Gastroesophageal sphincter (tissue), 4 donors: Measurements from ENCODE around the gene PHF19. TPM values are rescaled to one million over a fixed set of nuclear protein-coding genes. Genes with fewer than 3 reads are reported as not detected.

Experiments
- ATAC-seq: fragments of 150-250 bp; one replicate; pipeline ENCODE4 v1.9.1; 2016; ENCODE audit warnings: mild to moderate bottlenecking, moderate library complexity
- H3K27ac ChIP-seq, 4 donors: fragments of 200-600 bp; sonication (generic) in 3 of 4; 1 replicate in 3 of 4; 2 replicates in 1 of 4; pipeline ENCODE4 v1.5.1; 2016 to 2019
- H3K27me3 ChIP-seq: fragments of 200-600 bp; sonication (generic); one replicate; pipeline ENCODE4 v1.5.1; 2019
- H3K36me3 ChIP-seq, 2 donors: fragments of 200-600 bp; sonication (generic); one replicate each; pipeline ENCODE4 v1.5.1; 2019; ENCODE audit warnings: control low read depth in 1 of 2
- H3K4me1 ChIP-seq, 3 donors: fragments of 200-600 bp; sonication (generic); 1 replicate in 2 of 3; 2 replicates in 1 of 3; pipeline ENCODE4 v1.5.1; 2016 to 2019; ENCODE audit warnings: control low read depth in 2 of 3
- H3K4me3 ChIP-seq, 2 donors: fragments of 200-600 bp; sonication (generic); one replicate each; pipeline ENCODE4 v1.5.1; 2019; ENCODE audit warnings: mild to moderate bottlenecking in 1 of 2, moderate library complexity in 1 of 2
- H3K9me3 ChIP-seq, 3 donors: fragments of 200-600 bp; sonication (generic); one replicate each; pipeline ENCODE4 v1.5.1; 2017 to 2019; ENCODE audit warnings: control low read depth in 2 of 3
- CTCF ChIP-seq, 4 experiments: fragments of 200-600 bp in 2 of 4; fragments of 450-650 bp in 2 of 4; sonication (generic) in 1 of 4; IDR thresholded peaks; one replicate each; pipeline ENCODE4 v1.5.1; 2017 to 2019; ENCODE audit warnings: antibody characterized with exemption in 4 of 4, mild to moderate bottlenecking in 2 of 4, moderate library complexity in 2 of 4
- EP300 ChIP-seq: sonication (generic); formaldehyde crosslinking; IDR thresholded peaks from one replicate; pipeline ENCODE4 v1.6.1; 2017; ENCODE audit warnings: antibody characterized with exemption, mild to moderate bottlenecking
- POLR2A ChIP-seq, 2 donors: fragments of 450-650 bp; IDR thresholded peaks; one replicate each; pipeline ENCODE4 v1.6.1; 2017; ENCODE audit warnings: antibody characterized with exemption in 2 of 2, mild to moderate bottlenecking in 2 of 2, moderate library complexity in 1 of 2
- POLR2AphosphoS5 ChIP-seq: sonication (generic); formaldehyde crosslinking; IDR thresholded peaks from one replicate; pipeline ENCODE4 v1.6.1; 2017; ENCODE audit warnings: antibody characterized with exemption
- WGBS, 2 donors: methylation state at CpG; one replicate each; pipeline ENCODE4 v1.1.5; 2018; ENCODE audit warnings: low coverage in 1 of 2; 5-methylcytosine and 5-hydroxymethylcytosine counted together
- total RNA-seq, 4 donors: library from RNA; depleted of rRNA; stranded (reverse); fragments of >200 nt; gene quantifications; one replicate each; pipeline ENCODE4 v1.1.0, GENCODE V29; 2016

Gene PHF19
- total RNA-seq, 4 donors from 2014 or later: 27.0 to 82.5 (median 54.3) TPM

- H3K4me3 ChIP-seq: peak overlapping the region in 1 of 2 donors; percentile 59
- H3K9me3 ChIP-seq: no peaks in the 10 kb centered on the region
- peaks cover 0 to 68% of the 10 kb centered on the region in 2 donors for H3K36me3 ChIP-seq
- WGBS, 2 donors: 77 to 100% methylated on average over 1 to 7 of the region's 15 CpGs
- peak overlapping the region; percentile 86 to 94 (median 92) for H3K27ac ChIP-seq
- peaks cover 0 to 24% (median 11%) of the 10 kb centered on the region in 3 donors for H3K4me1 ChIP-seq
- TF ChIP-seq EP300: no peak
- TF ChIP-seq CTCF (IDR thresholded peaks at IDR 0.05): no peak
- no peak for TF ChIP-seq POLR2AphosphoS5
- no peak for TF ChIP-seq POLR2A (IDR thresholded peaks at IDR 0.05)
- no peak for ATAC-seq
- no peaks in the 10 kb centered on the region for H3K27me3 ChIP-seq
Observed at GRCh38 chr9:120867676-120868338, 9.2 kb downstream of the PHF19 start.

GRCh38 chr9:120866651-120867050 is 10.3 kb downstream of the PHF19 start:
- H3K27me3 ChIP-seq: no peaks in the 10 kb centered on the region
- H3K36me3 ChIP-seq: peaks cover 0 to 68% of the 10 kb centered on the region in 2 donors
- WGBS, 2 donors: 82 to 90% methylated on average over 2 to 3 of the region's 6 CpGs
- peaks cover 0 to 24% (median 11%) of the 10 kb centered on the region in 3 donors for H3K4me1 ChIP-seq
- H3K27ac ChIP-seq: peak overlapping the region in 1 of 4 donors; percentile 91
- H3K4me3 ChIP-seq: no peak overlapping the region
- ATAC-seq: no peak
- H3K9me3 ChIP-seq: no peaks in the 10 kb centered on the region
- TF ChIP-seq CTCF (IDR thresholded peaks at IDR 0.05) (no peak), EP300 (no peak), POLR2A (IDR thresholded peaks at IDR 0.05) (no peak), POLR2AphosphoS5 (no peak)

GRCh38 chr9:120865809-120866208 is 11.2 kb downstream of the PHF19 start:
- 18 to 59% methylated on average over 3 to 4 of the region's 5 CpGs for WGBS, 2 donors
- Histone ChIP-seq H3K9me3 (no peaks in the 10 kb centered on the region), H3K27ac (peak overlapping the region in 2 of 4 donors; percentile 9 to 91), H3K4me1 (peaks cover 0 to 24% (median 11%) of the 10 kb centered on the region in 3 donors), H3K4me3 (no peak overlapping the region), H3K27me3 (no peaks in the 10 kb centered on the region), H3K36me3 (peaks cover 0 to 74% of the 10 kb centered on the region in 2 donors)
- TF ChIP-seq POLR2A (IDR thresholded peaks at IDR 0.05) (no peak), EP300 (no peak), POLR2AphosphoS5 (no peak), CTCF (IDR thresholded peaks at IDR 0.05) (no peak)
- no peak for ATAC-seq

GRCh38 chr9:120865176-120865575 is 11.8 kb downstream of the PHF19 start:
- Histone ChIP-seq H3K9me3 (no peaks in the 10 kb centered on the region), H3K27ac (peak overlapping the region in 2 of 4 donors; percentile 9 to 91), H3K4me1 (peaks cover 0 to 22% (median 11%) of the 10 kb centered on the region in 3 donors), H3K4me3 (no peak overlapping the region), H3K36me3 (peaks cover 0 to 76% of the 10 kb centered on the region in 2 donors), H3K27me3 (no peaks in the 10 kb centered on the region)
- ATAC-seq: no peak
- 62% methylated on average over 5 of the region's 5 CpGs; no CpG with 5 or more reads in 1 of the 2 donors for WGBS, 2 donors
- TF ChIP-seq POLR2AphosphoS5: no peak
- no peak for TF ChIP-seq POLR2A (IDR thresholded peaks at IDR 0.05)
- no peak for TF ChIP-seq EP300

GRCh38 chr9:120864719-120865118 is 12.3 kb downstream of the PHF19 start:
- TF ChIP-seq POLR2A (IDR thresholded peaks at IDR 0.05) (no peak), EP300 (no peak), CTCF (IDR thresholded peaks at IDR 0.05) (no peak), POLR2AphosphoS5 (no peak)

More at GRCh38 chr9:120864719-120865118, 12.3 kb downstream of the PHF19 start:
- Histone ChIP-seq H3K27ac (no peak overlapping the region), H3K4me1 (peaks cover 0 to 17% (median 11%) of the 10 kb centered on the region in 3 donors), H3K36me3 (peaks cover 0 to 76% of the 10 kb centered on the region in 2 donors), H3K9me3 (no peaks in the 10 kb centered on the region), H3K27me3 (no peaks in the 10 kb centered on the region), H3K4me3 (no peak overlapping the region)
- ATAC-seq: no peak
- 81 to 93% methylated on average over 4 to 5 of the region's 5 CpGs for WGBS, 2 donors
